GM20431 (cell line): ENCODE data around the gene WDR7.

Experiments
- in situ Hi-C: fragments of 300-500 bp; cut with MseI, MboI; formaldehyde crosslinking; loops from one replicate; pipeline ENCODE4 v1.15.0; 2020; ENCODE audit warnings: low sequenced_read_pairs; ENCODE audit not compliant: unreplicated experiment

WDR7 gene

DNA sequence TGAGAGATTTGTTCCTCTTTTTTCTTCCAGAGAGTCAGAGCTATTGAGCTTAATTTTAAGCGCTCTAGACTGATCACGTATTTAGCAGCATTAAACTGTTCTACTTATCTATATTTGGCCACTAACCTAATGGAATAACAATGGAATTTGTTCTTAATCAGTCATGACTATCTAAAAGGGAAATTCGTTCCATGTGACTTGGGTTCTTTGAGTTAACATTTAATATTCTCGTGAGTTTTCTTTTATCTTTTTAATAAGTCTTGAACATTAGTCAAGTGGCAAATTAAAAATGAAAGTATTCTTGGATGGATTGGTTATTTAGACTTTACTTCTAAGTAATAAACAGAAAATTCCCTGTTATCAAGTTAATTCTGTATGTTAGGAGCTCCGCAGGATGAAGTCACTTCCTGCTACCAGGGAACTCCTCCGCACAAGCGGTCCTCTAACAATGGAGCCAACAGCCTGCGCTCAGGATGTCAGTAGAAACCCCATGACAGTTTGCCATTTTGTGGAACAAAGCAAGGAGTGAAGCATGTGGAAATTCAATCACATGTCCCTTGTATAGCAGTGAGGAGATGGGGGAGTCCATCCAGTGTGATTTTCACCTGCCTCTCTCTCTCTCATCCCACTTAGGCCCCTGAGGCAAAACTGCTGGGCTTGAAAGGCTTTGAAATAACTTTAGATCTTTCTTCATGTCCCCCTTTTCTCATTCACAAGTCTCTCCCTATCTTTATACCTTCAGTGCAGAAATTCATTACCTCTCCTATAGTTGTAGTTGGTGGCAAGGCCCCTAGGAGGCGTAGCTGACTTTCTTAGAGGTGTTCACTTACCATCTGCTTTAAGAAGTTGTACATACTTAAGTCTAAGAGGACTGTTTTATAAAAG lies 138.1 kb downstream of the WDR7 start:
- in situ Hi-C loops = no loop called here

DNA sequence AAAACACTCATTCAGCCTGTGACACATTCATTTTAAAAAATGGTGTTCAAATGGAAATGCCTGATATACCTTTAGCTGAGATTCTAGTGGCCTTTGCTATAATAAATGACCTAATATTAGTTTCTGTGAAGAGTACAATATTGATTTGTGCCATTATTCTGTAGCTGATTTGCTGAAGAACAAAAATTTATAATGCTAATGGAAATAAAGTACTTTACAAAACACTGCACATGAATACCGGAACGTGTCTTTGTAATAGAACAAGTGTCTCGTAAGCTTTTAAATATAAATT lies 138.7 kb downstream of the WDR7 start:
- in situ Hi-C loops = no loop called here

DNA sequence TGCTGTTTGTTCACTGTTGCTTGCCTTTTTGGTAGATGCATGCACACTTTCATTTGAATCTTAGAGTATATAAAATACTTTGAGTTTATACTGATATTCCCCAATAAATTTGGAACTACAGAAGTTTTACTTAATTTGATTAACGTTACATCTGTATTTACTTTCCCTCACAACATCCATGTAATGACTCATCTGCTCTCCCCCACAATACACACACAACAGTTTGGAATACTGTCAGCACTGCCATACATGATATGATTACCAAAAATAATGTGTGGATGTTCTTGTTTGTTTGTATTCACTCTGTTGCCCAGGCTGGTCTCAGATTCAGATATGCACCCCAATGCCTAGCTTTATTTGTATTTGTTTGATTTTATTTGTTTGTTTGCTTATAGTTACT lies 144.2 kb downstream of the WDR7 start:
- in situ Hi-C loops = no loop called here

DNA sequence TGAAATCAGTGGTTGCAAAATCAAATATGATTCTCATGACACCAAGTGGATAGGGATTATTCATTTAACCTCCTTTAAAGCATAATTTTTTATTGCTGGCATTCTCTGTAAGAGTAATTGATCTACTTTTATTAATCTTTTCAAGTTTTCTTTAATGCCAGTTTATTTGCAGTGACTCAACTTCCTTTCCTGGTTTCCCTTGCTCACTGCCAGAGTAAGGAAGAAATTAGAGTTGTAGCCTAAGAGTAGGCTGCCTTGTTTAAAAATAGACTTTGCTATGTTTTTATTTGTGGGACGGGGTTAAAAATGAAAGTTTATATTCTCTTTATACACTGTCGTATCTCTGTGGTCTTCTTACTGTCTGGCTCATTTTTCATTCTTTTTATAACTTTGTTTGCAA lies 148.6 kb downstream of the WDR7 start:
- in situ Hi-C loops = no loop called here

DNA sequence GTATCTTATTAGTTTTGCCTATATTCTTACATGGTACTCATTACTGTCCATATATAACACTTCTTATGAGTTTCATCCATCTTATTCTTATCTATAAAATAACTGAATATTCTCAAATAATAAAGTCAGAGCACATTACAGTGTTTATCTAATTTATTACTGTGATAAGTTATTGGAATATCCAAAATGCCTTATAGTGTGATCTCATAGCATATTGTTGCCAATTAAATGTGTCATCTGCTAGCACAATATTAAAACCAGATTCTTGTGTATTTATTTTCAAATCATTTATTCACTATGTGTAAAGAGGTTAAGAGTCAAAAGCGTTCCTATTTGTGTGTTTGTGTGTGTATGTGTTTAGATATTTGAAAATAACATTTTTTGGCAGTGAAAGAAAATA lies 151.9 kb downstream of the WDR7 start:
- in situ Hi-C loops = no loop called here

DNA sequence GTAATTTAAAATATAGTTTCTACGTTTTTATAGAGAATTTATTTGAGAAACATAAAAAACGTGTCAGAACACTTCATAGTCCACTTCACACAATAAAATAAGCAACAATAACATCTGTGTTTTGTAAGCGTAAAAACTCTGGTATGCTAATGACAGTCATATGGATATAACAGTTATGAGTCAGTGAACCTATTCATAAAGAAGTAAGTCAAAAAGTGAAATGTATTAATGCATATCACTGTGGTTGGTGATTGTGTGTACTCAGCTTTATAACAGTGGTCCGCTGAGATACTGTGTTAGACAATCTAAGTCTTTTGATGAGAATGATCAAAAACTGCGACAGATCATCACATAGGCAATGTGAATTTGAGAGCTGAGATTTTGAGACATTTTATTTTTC lies 153.2 kb downstream of the WDR7 start:
- in situ Hi-C loops = no loop called here

DNA sequence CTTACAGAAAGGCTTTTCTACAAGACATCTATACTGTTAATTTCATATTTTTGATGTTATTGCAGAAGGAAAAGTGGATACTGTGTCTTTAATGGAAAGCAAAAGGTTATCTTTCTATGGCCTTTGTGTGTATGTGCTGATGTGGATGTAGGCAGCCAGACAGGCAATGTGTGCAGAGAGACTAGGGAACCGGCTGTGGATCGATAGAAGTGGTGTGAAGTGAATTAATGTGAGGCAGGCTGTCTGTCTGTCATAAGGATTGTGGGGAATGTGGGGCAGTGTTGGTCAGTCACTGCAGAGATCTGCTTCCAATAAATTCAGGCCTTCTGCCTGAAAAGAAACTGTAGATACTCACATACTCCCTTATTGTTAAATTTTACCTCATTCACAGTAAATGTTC lies 156.7 kb downstream of the WDR7 start:
- in situ Hi-C loops = no loop called here

DNA sequence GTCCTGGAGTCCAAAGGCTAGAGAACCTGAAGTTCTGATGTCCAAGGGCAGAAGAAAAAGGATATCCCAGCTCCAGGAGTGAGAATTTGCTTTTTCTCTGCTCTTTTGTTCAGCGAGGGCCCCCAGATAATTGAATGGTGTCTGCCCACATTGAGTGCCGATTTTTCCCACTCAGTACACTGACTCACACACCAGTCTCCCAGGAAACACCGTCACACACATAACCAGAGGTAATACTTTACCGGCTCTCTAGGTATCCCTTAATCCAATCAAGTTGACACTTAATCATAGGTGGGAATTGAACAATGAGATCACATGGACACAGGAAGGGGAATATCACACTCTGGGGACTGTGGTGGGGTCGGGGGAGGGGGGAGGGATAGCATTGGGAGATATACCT lies 161.5 kb downstream of the WDR7 start:
- in situ Hi-C loops = no loop called here

DNA sequence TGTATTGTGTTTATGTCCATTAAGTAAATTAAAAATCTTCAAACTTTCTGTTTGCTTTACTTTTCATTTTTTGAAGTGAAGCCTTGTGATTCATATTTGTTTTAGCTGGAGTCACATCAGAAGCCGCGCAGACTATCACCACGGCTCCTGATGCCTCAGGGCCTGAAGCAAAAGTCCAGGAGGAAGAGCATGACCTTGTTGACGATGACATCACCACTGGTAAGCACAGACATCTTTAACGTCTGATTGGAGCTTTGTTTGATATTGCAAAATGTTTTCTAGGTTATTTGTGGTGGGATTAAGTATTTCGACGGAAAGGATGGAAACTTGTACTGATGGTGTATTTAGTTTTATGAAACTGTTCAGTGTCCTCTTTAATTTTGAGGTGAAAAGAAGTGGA lies 164.8 kb downstream of the WDR7 start:
- in situ Hi-C loops = no loop called here

DNA sequence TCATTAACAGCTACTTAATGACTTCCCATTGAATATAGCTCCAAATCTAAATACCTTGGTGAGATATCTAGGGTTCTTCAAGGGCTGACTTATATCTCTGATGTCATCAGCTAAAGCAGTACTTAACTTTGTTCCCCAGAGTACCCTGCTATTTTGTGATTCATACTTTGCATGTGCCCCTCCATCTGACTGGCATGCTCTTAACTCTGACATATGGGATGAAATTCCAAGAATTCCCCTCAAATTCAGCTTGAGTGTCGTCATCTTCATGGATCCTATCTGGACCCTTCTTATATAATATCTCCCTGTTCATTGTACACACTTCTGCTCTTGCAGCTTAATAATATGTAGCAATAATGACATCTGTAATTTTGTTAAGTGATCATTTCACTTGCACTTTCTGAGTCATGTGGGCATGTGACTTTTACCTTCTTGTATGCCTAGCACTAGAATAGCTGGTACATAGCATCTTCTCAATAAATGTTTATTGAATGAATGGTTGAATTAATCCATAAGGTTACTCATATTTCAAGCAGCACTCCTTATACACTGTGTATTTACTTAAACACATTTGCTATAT lies 172.9 kb downstream of the WDR7 start:
- in situ Hi-C loops = no loop called here

DNA sequence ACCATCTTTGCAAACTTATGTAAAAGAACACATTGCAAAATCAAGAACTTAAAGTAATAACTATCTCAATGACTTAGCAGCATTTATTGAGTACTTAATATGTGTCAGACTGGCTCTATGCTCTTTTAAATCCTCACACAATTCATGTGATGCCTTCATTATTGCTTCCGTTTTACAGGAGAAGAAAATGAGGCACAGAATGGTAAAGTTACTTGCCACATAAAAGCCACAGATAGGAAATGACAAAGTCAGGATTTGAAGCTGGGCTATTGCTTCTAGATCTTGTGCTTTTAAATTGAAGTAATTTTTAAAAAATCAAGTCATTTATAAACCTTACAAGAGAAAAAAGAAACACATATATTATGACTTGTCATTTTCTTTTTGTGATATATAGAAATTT lies 174.2 kb downstream of the WDR7 start:
- in situ Hi-C loops = no loop called here

DNA sequence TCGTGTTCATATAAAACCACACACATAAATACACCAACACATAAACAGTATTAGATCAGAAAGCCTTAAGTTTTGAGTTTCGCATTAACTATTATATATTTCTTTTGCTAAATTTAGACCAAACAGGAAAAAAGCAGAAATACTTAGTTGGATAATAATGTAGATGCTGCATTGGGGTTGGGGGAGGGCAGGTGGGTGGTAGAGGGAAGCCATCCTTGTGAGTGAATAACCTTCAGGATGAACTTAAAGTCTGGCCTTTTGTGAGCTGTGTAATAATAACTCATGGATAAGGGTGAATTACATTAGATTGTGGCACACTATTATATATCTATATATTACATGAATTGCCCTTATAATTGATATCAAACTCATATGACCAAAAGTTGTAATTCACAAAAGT lies 174.7 kb downstream of the WDR7 start:
- in situ Hi-C loops = no loop called here

DNA sequence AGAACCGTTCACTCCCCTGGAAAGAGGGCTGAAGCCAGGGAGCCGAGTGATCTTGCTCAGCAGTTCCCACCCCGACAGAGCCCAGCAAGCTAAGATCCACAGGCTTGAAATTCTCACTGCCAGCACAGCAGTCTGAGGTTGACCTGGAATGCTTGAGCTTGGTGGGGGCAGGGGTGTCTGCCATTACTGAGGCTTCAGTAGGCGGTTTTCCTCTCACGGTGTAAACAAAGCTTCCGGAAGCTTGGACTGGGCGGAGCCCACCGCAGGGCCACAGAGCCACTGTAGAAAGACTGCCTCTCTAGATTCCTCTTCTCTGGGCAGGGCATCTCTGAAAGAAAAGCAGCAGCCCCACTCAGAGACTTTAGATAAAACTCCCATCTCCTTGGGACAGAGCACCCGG lies 180.8 kb downstream of the WDR7 start:
- in situ Hi-C loops = no loop called here

DNA sequence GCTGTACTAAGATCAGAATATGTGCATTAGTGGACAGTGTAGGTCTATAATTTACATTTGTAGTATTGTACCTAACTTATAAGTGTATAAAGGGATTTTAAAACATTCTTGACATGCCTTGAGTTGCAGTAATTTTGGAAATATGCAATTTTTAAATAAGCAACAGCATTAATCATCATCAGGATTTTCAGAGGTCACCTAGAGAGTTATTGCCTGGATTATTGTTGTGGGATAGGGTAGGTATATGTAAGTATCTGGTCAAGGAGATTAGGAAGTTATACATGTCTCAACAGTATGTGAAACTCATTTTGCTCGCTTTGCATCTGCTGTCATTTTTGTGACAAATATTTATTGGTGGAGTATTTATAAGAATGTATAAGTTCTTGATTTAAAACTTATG lies 184.2 kb downstream of the WDR7 start:
- in situ Hi-C loops = no loop called here

DNA sequence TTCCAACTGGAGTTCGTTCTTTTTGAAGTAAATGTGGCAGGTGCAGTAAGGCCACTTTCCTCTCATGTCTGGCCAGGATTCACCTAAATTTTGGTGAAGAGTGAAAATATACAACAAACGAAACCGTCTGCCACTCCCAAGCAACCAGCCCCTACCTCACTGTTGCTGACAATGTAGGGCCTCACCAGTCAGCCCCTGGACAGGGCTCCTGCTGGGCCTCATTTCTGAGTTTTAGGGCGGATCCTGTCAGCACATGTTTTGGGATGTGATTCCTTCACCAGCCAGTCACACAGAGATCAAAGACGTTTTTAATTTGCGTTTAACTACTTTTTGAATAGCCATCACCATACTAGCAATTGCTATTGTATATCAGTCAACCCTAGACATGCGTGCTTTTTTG lies 185.0 kb downstream of the WDR7 start:
- in situ Hi-C loops = no loop called here

DNA sequence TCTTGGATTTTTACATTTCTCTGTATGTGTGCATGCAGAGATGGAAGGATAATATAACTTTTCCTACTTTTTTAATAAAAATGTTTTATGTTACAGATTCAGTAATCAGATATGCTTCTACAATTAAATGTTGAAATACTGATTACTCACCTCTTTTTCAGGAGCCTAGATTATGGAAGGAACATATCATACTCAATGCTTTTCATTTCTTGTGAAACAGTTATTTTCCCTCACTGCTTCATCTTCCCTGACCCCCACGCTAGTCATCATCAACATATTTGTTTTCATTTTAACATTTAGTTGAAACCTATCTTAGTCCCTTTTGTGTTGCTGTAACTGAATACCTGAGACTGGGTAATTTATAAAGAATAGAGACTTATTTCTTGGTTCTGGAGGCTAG lies 190.7 kb downstream of the WDR7 start:
- in situ Hi-C loops = no loop called here

DNA sequence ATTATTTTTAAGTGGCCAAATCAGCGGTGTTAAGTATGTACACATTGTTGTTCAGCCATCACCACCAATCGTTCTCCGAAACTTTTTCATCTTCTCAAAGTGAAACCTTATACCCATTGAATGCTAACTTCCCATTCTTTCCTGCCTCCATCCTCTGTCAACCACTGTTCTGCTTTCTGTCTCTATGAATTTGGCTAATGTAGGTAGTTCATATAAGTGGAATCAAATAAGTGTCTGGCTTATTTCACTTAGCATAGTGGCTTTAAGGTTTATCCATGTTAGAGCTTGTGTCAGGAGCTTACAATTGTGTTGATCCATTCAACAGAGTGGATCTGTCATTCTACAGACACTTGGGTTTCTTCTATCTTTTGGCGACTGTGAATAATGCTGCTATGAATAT lies 192.1 kb downstream of the WDR7 start:
- in situ Hi-C loops = no loop called here

DNA sequence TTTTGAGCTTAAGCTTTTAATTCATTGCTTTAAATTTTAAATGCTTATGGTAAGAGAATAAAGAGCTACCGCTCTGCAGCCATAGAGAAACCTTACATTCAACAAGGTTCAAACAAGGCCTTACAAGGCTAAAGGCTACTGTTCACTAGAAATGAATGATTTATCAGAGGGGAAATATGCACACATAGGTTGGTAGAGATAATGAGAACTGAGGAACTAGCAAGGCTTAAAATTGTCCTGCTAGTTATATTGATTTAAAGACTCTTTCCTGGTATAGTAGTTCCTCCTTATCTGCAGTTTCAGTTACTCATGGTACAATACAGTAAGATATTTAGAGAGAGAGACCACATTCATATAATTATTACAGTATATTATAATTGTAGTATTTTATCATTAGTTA lies 193.4 kb downstream of the WDR7 start:
- in situ Hi-C loops = no loop called here

DNA sequence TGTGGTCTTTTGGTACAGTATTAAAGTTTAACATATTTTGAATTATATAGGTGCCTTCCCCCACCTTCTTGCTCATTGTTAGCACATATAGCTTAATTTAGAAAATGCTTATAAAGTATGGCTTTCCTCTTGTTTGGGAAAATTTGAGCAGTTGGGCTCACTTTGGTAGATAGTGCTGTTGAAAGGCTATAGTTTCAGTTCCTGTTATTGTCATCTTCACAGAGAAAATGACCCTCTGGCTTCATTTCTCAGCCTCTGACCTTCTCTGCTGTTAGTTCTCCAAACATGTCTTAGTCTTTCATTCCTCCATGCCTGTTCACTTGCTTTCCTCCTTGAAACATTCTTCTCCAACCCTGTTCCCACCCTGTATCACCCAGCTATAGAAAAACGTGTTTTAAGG lies 200.6 kb downstream of the WDR7 start:
- in situ Hi-C loops = no loop called here

DNA sequence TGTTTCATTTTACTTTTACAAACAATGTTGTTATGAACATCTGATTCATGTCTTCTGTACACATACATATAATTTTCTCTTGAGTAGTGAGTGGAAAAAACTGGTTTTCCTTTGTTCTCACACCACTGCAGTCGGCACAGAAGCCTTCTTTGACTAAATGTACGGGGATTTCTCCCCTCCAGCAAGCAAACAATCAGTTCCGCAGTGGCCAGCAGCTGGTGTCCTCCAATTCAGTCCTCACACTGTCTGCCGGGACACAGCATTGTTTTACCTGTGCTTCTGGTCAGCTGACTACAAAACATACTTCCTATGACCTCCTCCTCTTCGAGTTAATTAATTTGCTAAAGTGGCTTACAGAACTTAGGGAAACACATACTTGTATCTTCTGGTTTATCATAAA lies 202.8 kb downstream of the WDR7 start:
- in situ Hi-C loops = no loop called here

DNA sequence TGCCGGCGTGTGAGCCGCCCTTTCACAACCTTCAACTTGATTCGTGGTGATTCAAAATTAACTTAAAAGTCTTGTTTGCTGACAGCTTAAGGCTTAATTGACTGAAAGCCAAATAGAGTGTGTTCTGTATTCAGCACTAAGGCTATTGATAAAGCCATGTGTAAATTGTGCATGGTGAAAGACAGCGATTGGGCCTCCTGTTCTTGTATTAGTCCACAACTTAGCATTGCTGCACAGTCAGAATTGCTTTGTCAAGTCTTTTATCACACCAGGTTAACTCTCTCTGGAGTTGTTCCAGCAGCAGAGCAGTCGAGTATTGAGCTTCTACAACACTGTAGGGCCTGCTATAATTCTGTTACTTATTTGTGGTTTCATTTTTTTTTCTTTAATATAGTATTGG lies 210.1 kb downstream of the WDR7 start:
- in situ Hi-C loops = no loop called here

DNA sequence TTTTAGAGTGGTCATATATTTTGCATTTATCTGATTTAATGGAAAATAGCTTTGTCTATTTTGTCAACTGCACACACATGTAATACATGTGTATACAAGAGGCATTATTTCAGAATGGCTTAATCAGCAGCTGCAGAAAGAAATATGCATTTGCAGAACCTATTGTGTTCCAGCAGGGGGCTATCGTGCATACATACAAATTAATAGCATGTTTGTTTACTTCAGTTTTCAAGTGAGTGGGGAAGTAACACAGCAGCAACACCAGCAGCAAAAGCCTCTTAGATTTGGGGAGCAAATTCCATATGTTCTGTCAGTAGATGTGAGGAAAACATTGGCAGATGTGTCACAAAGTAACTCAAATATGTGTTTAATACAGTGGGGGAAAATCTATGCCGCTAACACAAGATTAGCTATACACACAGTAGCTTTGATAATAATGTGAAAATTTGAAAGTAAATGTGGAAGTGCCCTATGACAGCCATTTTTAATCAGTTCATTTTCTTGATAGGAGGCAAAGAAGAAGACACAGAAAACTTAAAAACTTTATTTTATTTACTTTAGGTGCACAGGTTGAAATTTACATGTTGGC lies 218.1 kb downstream of the WDR7 start:
- in situ Hi-C loops = no loop called here
